SK-N-MC (cell line): Measurements from ENCODE around the gene NANOS3.

Source experiments
- EZH2 ChIP-seq: fragments of 200-600 bp; sonication (generic); IDR thresholded peaks from one replicate; pipeline ENCODE4 v1.6.1; 2017; ENCODE audit warnings: antibody characterized with exemption
- POLR2AphosphoS5 ChIP-seq: IDR thresholded peaks from 2 replicates; pipeline ENCODE4 v1.6.1; 2012; ENCODE audit warnings: mild to moderate bottlenecking, low read depth, low read length, borderline replicate concordance

DNA sequence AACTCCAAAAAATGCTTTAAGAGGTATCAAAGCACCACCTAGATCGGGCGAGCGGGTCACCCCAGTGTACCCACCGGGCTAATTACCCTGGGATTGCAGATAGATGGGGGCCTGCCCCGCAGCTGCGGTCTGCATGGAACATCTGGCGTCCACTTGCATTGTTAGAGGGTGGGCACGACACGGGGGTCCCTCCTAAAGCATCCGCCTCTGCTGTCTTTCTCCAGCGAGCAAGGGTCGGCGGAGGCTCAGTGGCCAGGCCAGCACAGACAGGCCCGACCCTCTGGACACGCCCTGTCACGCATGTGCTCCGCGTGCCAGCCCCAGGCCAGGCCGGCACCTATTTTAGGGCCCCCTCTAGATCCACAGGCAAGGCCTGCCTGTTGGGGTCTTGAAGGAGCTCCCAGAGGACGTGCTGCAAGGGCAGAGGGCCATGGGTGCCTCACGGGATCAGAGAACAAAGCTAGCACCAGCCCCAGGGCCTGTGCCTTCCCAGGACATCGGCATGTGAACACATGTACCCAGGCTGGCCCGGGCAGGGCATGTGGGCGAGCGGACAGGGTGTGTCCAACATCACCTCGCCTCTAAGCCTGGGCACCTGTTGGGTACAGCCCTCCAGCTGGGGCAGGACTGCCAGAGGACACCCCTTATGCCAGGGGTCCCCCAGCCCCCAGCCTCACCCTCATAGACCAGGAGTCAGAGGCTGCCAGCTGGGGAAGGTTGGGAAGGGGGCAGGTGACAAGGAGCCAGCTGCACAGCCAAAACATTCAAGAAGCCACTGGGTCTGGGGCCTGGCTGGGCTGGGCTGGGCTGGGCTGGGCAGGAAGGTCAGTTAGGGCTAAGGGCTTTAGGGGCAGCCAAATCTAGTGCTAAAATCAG, 35.6 kb upstream of the NANOS3 start:
- no peak; the same call in 1 of the 2 replicates for TF ChIP-seq POLR2AphosphoS5
- TF ChIP-seq EZH2 = no peak
